H1 (cell line): ENCODE results near the gene THEMIS. TPM values are rescaled to one million over a fixed set of nuclear protein-coding genes. Genes with fewer than 3 reads are reported as not detected.

Experiments
- CTCF ChIA-PET: fragments of 300-600 bp; sonication (Branson Sonifier 250); formaldehyde crosslinking; loops from one replicate; lab custom pipeline; 2021; ENCODE audit not compliant: partially characterized antibody; lab: Charles Lee
- POLR2A ChIA-PET: fragments of 300-600 bp; sonication (Branson Sonifier 250); formaldehyde crosslinking; loops from one replicate; lab custom pipeline; 2021; ENCODE audit warnings: inconsistent platforms; ENCODE audit not compliant: partially characterized antibody; lab: Charles Lee
- DNase-seq, 2 experiments: peaks; one replicate each; pipeline versions ENCODE4 v3.0.0 to v3.0.0-alpha.2; 2010 to 2022; ENCODE audit warnings: low spot score in 2 of 2, low read depth in 1 of 2, mixed read lengths in 1 of 2
- FAIRE-seq: peaks from 2 replicates; lab custom pipeline; 2011; peaks lifted over from hg19 to GRCh38; lab: Jason Lieb, UNC
- H2AFZ ChIP-seq: 2 replicates; pipeline ENCODE4 v1.8.1; 2012; ENCODE audit warnings: low read length, inconsistent platforms
- H2AK5ac ChIP-seq: 2 replicates; pipeline ENCODE4 v1.6.1; 2013; ENCODE audit warnings: low read depth, low read length
- H2BK120ac ChIP-seq: replicated peaks from 2 replicates; pipeline ENCODE3; 2013; ENCODE audit warnings: low read depth, low read length, inconsistent platforms
- H2BK12ac ChIP-seq: 2 replicates; pipeline ENCODE4 v1.6.1; 2013; ENCODE audit warnings: low read depth, low read length
- H2BK15ac ChIP-seq: 2 replicates; pipeline ENCODE4 v1.6.1; 2013; ENCODE audit warnings: low read length
- H2BK20ac ChIP-seq: 2 replicates; pipeline ENCODE4 v1.6.1; 2013; ENCODE audit warnings: low read length
- H2BK5ac ChIP-seq: 2 replicates; pipeline ENCODE4 v1.6.1; 2013; ENCODE audit warnings: low read depth, low read length
- H3K14ac ChIP-seq: 2 replicates; pipeline ENCODE4 v1.6.1; 2013; ENCODE audit warnings: inconsistent platforms; ENCODE audit not compliant: insufficient read length
- H3K18ac ChIP-seq: 2 replicates; pipeline ENCODE4 v1.6.1; 2013; ENCODE audit warnings: low read length; ENCODE audit errors: extremely low read depth
- H3K23ac ChIP-seq: 2 replicates; pipeline ENCODE4 v1.6.1; 2013; ENCODE audit warnings: inconsistent platforms; ENCODE audit not compliant: insufficient read length
- H3K23me2 ChIP-seq: 2 replicates; pipeline ENCODE4 v1.6.1; 2013; ENCODE audit warnings: low read depth, low read length
- H3K27ac ChIP-seq: 2 replicates; pipeline ENCODE4 v1.6.1; 2011; ENCODE audit warnings: low read depth, low read length, inconsistent platforms
- H3K27me3 ChIP-seq, 4 experiments: replicated peaks in 1 of 4; 1 replicate in 1 of 4; 2 replicates in 3 of 4; pipeline versions ENCODE4 v1.6.1 to v1.8.1; 2011 to 2013; ENCODE audit warnings: low read length in 3 of 4, mild to moderate bottlenecking in 3 of 4, inconsistent platforms in 2 of 4, mixed read lengths in 2 of 4, moderate library complexity in 1 of 4; ENCODE audit not compliant: control insufficient read depth in 3 of 4, insufficient read depth in 3 of 4; ENCODE audit errors: extremely low read depth in 1 of 4
- H3K36me3 ChIP-seq, 4 experiments: 2 replicates each; pipeline versions ENCODE4 v1.6.1 to v1.8.1; 2011 to 2013; ENCODE audit warnings: mild to moderate bottlenecking in 4 of 4, low read length in 3 of 4, moderate library complexity in 2 of 4, control low read depth in 1 of 4, inconsistent platforms in 1 of 4; ENCODE audit not compliant: insufficient read depth in 4 of 4, control insufficient read depth in 2 of 4
- H3K4ac ChIP-seq: replicated peaks from 2 replicates; pipeline ENCODE3; 2013; ENCODE audit warnings: low read length, low read depth, mixed read lengths, inconsistent platforms; ENCODE audit not compliant: insufficient read length
- H3K4me1 ChIP-seq, 4 experiments: replicated peaks in 1 of 4; 1 replicate in 1 of 4; 2 replicates in 3 of 4; pipeline versions ENCODE4 v1.6.1 to v1.8.1; 2011 to 2013; ENCODE audit warnings: low read length in 3 of 4, inconsistent platforms in 2 of 4, mixed read lengths in 1 of 4; ENCODE audit not compliant: insufficient read depth in 4 of 4, control insufficient read depth in 3 of 4
- H3K4me2 ChIP-seq, 2 experiments: 2 replicates each; pipeline versions ENCODE4 v1.6.1 to v1.8.1; 2011 to 2013; ENCODE audit warnings: low read depth in 2 of 2, low read length in 2 of 2, control low read depth in 1 of 2, inconsistent platforms in 1 of 2, mild to moderate bottlenecking in 1 of 2; ENCODE audit not compliant: insufficient read depth in 1 of 2
- H3K4me3 ChIP-seq, 4 experiments: fragments of 200-600, 300-600 bp in 1 of 4; sonication (generic), shearing (Covaris generic), sonication (Bioruptor Twin) in 1 of 4; 2 replicates each; pipeline versions ENCODE4 v1.5.1 to v1.8.1; 2011 to 2016; ENCODE audit warnings: low read length in 4 of 4, low read depth in 3 of 4, control low read depth in 2 of 4, inconsistent platforms in 2 of 4, mild to moderate bottlenecking in 2 of 4, mixed read lengths in 1 of 4, moderate library complexity in 1 of 4; ENCODE audit not compliant: insufficient read depth in 2 of 4; ENCODE audit errors: extremely low read depth in 1 of 4
- H3K56ac ChIP-seq: replicated peaks from 2 replicates; pipeline ENCODE3; 2013; ENCODE audit warnings: low read depth, mild to moderate bottlenecking, mixed read lengths, low read length, inconsistent platforms; ENCODE audit not compliant: insufficient read length
- H3K79me1 ChIP-seq: 2 replicates; pipeline ENCODE4 v1.6.1; 2013; ENCODE audit warnings: low read depth, low read length, control low read depth
- H3K79me2 ChIP-seq, 2 experiments: 2 replicates each; pipeline versions ENCODE4 v1.6.1 to v1.8.1; 2012 to 2013; ENCODE audit warnings: low read length in 2 of 2, mild to moderate bottlenecking in 2 of 2, inconsistent platforms in 1 of 2; ENCODE audit not compliant: insufficient read depth in 2 of 2, control insufficient read depth in 1 of 2
- H3K9ac ChIP-seq, 4 experiments: replicated peaks in 1 of 4; 1 replicate in 1 of 4; 2 replicates in 3 of 4; pipeline versions ENCODE4 v1.6.1 to v1.8.1; 2011 to 2013; ENCODE audit warnings: low read depth in 3 of 4, low read length in 3 of 4, control low read depth in 2 of 4, mild to moderate bottlenecking in 2 of 4, moderate library complexity in 2 of 4, inconsistent platforms in 1 of 4; ENCODE audit errors: extremely low read depth in 1 of 4
- H3K9me3 ChIP-seq, 2 experiments: 2 replicates each; pipeline versions ENCODE4 v1.6.1 to v1.8.1; 2012 to 2013; ENCODE audit warnings: mild to moderate bottlenecking in 2 of 2, moderate library complexity in 2 of 2, control low read depth in 1 of 2, inconsistent platforms in 1 of 2, low read depth in 1 of 2, low read length in 1 of 2, mixed read lengths in 1 of 2; ENCODE audit not compliant: insufficient read depth in 2 of 2
- H4K20me1 ChIP-seq, 2 experiments: replicated peaks in 1 of 2; 2 replicates each; pipeline versions ENCODE3 to v1.8.1; 2011 to 2013; ENCODE audit warnings: inconsistent platforms in 2 of 2, low read length in 2 of 2, mild to moderate bottlenecking in 1 of 2; ENCODE audit not compliant: insufficient read depth in 2 of 2, control insufficient read depth in 1 of 2
- H4K5ac ChIP-seq: 2 replicates; pipeline ENCODE4 v1.6.1; 2013; ENCODE audit warnings: low read length, low read depth, mixed read lengths, inconsistent platforms; ENCODE audit not compliant: insufficient read length
- H4K8ac ChIP-seq: 2 replicates; pipeline ENCODE4 v1.8.0; 2013; ENCODE audit warnings: mild to moderate bottlenecking, moderate library complexity, low read length, inconsistent platforms; ENCODE audit not compliant: insufficient read depth; ENCODE audit errors: extremely low read depth
- H4K91ac ChIP-seq: replicated peaks from 2 replicates; pipeline ENCODE3; 2013; ENCODE audit warnings: low read length, mixed read lengths, inconsistent platforms; ENCODE audit not compliant: insufficient read length
- BCL11A ChIP-seq, 2 experiments: IDR thresholded peaks; one replicate each; pipeline ENCODE4 v1.6.1; 2011; ENCODE audit warnings: low read depth in 2 of 2, low read length in 2 of 2, mild to moderate bottlenecking in 2 of 2
- CBX5 ChIP-seq: fragments of 300-800, 300-1000 bp; sonication (generic); IDR thresholded peaks from 2 replicates; pipeline ENCODE4 v1.7.1; 2016; ENCODE audit warnings: antibody characterized with exemption, low read length, low read depth
- CREB1 ChIP-seq: IDR thresholded peaks from 2 replicates; pipeline ENCODE4 v1.6.1; 2012; ENCODE audit warnings: inconsistent platforms
- EP300 ChIP-seq, 2 experiments: IDR thresholded peaks; 1 replicate in 1 of 2; 2 replicates in 1 of 2; pipeline ENCODE4 v1.6.1; 2011 to 2012; ENCODE audit warnings: low read depth in 2 of 2, low read length in 2 of 2, mild to moderate bottlenecking in 2 of 2, borderline replicate concordance in 1 of 2, inconsistent platforms in 1 of 2, moderate library complexity in 1 of 2
- GABPA ChIP-seq: IDR thresholded peaks from 2 replicates; pipeline ENCODE4 v1.6.1; 2011; ENCODE audit warnings: mild to moderate bottlenecking, low read length, moderate library complexity, borderline replicate concordance; ENCODE audit not compliant: insufficient read depth
- HDAC2 ChIP-seq, 2 experiments: fragments of 300-600 bp in 1 of 2; sonication (generic) in 1 of 2; IDR thresholded peaks; 2 replicates each; pipeline ENCODE4 v1.6.1; 2011 to 2012; ENCODE audit warnings: low read depth in 2 of 2, low read length in 2 of 2, mild to moderate bottlenecking in 2 of 2, moderate library complexity in 2 of 2, borderline replicate concordance in 1 of 2, inconsistent platforms in 1 of 2
- JUND ChIP-seq: IDR thresholded peaks from 2 replicates; pipeline ENCODE4 v1.6.1; 2011; ENCODE audit warnings: mild to moderate bottlenecking, improper control_type of control experiment, low read length
- NANOG ChIP-seq: IDR thresholded peaks from 2 replicates; pipeline ENCODE4 v1.6.1; 2011; ENCODE audit warnings: low read length, low read depth, mild to moderate bottlenecking, inconsistent platforms; ENCODE audit not compliant: insufficient read depth, poor library complexity, severe bottlenecking
- POU5F1 ChIP-seq: IDR thresholded peaks from 2 replicates; pipeline ENCODE4 v1.6.1; 2011; ENCODE audit warnings: low read depth, mild to moderate bottlenecking, low read length, moderate library complexity
- SP2 ChIP-seq: IDR thresholded peaks from 2 replicates; pipeline ENCODE4 v1.6.1; 2012; ENCODE audit warnings: mild to moderate bottlenecking, low read length, inconsistent platforms
- TAF7 ChIP-seq: optimal IDR thresholded peaks from 2 replicates; pipeline ENCODE3; 2011; ENCODE audit warnings: low read depth, mild to moderate bottlenecking, inconsistent platforms, low read length, moderate library complexity, borderline replicate concordance
- TEAD4 ChIP-seq: IDR thresholded peaks from 2 replicates; pipeline ENCODE4 v1.6.1; 2012; ENCODE audit warnings: low read depth, low read length, inconsistent platforms, mixed read lengths
- ZNF274 ChIP-seq: IDR thresholded peaks from 2 replicates; pipeline ENCODE4 v1.7.0; 2012; ENCODE audit warnings: low read length, borderline replicate concordance; ENCODE audit errors: extremely low read depth
- WGBS, 2 experiments: shearing (Covaris generic) in 1 of 2; methylation state at CpG; one replicate each; pipeline versions ENCODE4 v1.1.6 to v1.1.7; 2013 to 2015; ENCODE audit warnings: low lambda C conversion rate in 2 of 2, mixed read lengths in 2 of 2, inconsistent platforms in 1 of 2, low coverage in 1 of 2, missing lambda C conversion rate in 1 of 2; ENCODE audit not compliant: insufficient replicate concordance in 2 of 2, insufficient coverage in 1 of 2, insufficient read length in 1 of 2; ENCODE audit errors: extremely low coverage in 1 of 2, missing lambda C conversion rate in 1 of 2; 5-methylcytosine and 5-hydroxymethylcytosine counted together
- polyA plus RNA-seq, 7 experiments: library from polyadenylated mRNA; depleted of rRNA in 3 of 7; stranded (reverse) in 5 of 7; unstranded in 2 of 7; fragments of >200 nt in 5 of 7; fragments of 200-250 nt in 2 of 7; gene quantifications; 1 replicate in 5 of 7; 2 replicates in 1 of 7; 4 replicates in 1 of 7; pipeline versions ENCODE4 v1.2.1 to v1.2.3, GENCODE V29; 2011 to 2013; ENCODE audit warnings: missing spikeins in 2 of 7, mixed read lengths in 2 of 7
- total RNA-seq: library from RNA; stranded (reverse); fragmentation: NEBNext Ultra II Directional; extraction: Animal tissue kit (Norgen Biotek cat#: 25700); gene quantifications from 2 replicates; pipeline ENCODE4 v1.2.1, GENCODE V29; 2021

Gene THEMIS
- total and polyA plus RNA-seq, 2 of the 8 experiments (the other 6 are each of a cell fraction or from before 2014, with no cell fraction given), result not detected

DNA sequence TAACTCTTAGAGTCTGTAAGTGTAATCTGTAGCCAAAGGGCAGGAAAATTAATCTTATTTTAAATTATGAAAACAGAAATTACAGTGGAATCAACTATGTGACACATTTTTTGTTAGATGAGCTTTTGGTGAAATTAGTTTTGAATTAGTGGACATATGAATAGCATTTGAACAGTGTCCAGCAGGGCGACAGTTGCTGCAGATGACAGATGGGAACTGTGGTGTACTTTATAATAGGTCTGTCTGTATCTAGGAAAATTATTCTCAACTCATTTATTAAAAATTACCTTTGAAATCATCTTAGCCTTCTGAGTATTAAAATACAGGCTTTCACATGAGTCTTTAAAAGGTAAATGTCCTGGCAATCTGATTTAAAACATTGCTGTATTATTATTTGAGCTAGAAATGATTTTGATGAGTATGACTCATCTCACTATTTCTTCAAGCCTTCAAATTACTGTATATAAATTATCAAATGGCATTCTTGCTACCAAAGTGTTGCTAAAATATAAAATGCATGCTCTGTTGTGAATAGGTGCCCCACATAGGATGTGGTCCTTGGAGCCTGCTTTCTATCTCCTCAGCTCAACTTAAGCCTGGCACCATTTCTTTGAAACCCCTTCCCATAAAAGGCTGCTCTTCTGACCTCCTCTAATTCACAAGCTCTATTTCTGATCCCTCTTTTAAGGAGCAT lies 173.5 kb downstream of the THEMIS start:
- no peak overlapping the region for H3K4me3 ChIP-seq
- no peak overlapping the region for H3K14ac ChIP-seq
- H4K20me1 ChIP-seq, result no peaks in the 10 kb centered on the region
- no peak overlapping the region for H3K9ac ChIP-seq
- H3K9me3 ChIP-seq, result no peaks in the 10 kb centered on the region
- ChIA-PET POLR2A (interaction anchor here (0.6 kb wide), 1 partner anchor 1031 kb away, joined by 3 read pairs; no protein-coding TSS in a partner anchor), CTCF (interaction anchor here (1.0 to 1.4 kb wide), 5 partner anchors 10 to 128 kb away, joined by 3 to 5 read pairs (median 3); no protein-coding TSS in a partner anchor)
- no peak overlapping the region for H3K4me2 ChIP-seq
- H3K27me3 ChIP-seq, result no peaks in the 10 kb centered on the region
- no peak overlapping the region for H2AK5ac ChIP-seq
- no peak overlapping the region for H2AFZ ChIP-seq
- H4K91ac ChIP-seq, result no peak overlapping the region
- H3K4ac ChIP-seq, result no peak overlapping the region
- H2BK15ac ChIP-seq, result no peak overlapping the region
- H2BK5ac ChIP-seq, result no peak overlapping the region
- no peak for DNase-seq
- no peaks in the 10 kb centered on the region for H3K79me2 ChIP-seq
- no peak overlapping the region for H3K18ac ChIP-seq
- H2BK120ac ChIP-seq, result no peak overlapping the region
- peaks cover 0 to 3% (median 0%) of the 10 kb centered on the region in 4 experiments; a peak in 1 of 7 replicates for H3K4me1 ChIP-seq
- H3K56ac ChIP-seq, result no peak overlapping the region
- no peaks in the 10 kb centered on the region for H3K23me2 ChIP-seq
- no peak overlapping the region for H4K5ac ChIP-seq
- H2BK12ac ChIP-seq, result no peak overlapping the region
- H3K23ac ChIP-seq, result no peak overlapping the region
- 94% methylated on average over 1 of the region's 1 CpG; no CpG with 5 or more reads in 1 of the 2 experiments for WGBS, 2 experiments
- no peak overlapping the region for H3K27ac ChIP-seq
- H3K79me1 ChIP-seq, result no peaks in the 10 kb centered on the region
- H3K36me3 ChIP-seq, result no peaks in the 10 kb centered on the region
- FAIRE-seq, result no peak
- no peak overlapping the region for H2BK20ac ChIP-seq
- no peak overlapping the region for H4K8ac ChIP-seq
- TF ChIP-seq NANOG, result no peak
- no peak for TF ChIP-seq CREB1
- no peak for TF ChIP-seq SP2
- TF ChIP-seq HDAC2 (IDR thresholded peaks at IDR 0.05; ENCODE audit: borderline replicate concordance in 1 of 2, low read depth in 2 of 2, low read length in 2 of 2), result no peak
- no peak for TF ChIP-seq TEAD4
- no peak for TF ChIP-seq CBX5
- no peak for TF ChIP-seq BCL11A (IDR thresholded peaks at IDR 0.05; ENCODE audit: low read depth in 2 of 2, low read length in 2 of 2)
- TF ChIP-seq GABPA, result no peak
- TF ChIP-seq TAF7, result no peak
- TF ChIP-seq JUND, result no peak
- TF ChIP-seq EP300 (IDR thresholded peaks at IDR 0.05; ENCODE audit: borderline replicate concordance in 1 of 2, low read depth in 2 of 2, low read length in 2 of 2), result no peak
- no peak for TF ChIP-seq POU5F1
- TF ChIP-seq ZNF274, result no peak
